ENCODE measurements around the gene POU5F1. TPM values are rescaled to one million over a fixed set of nuclear protein-coding genes. Genes with fewer than 3 reads are reported as not detected.
A peak's percentile ranks its signal among the peaks of the same experiment; 100 is the strongest.
"Not testable (repeated sequence)": the region's sequence is repeated elsewhere in the genome, so short reads cannot be mapped to it uniquely, and the experiment has no call there.

The POU5F1 gene
- under 1 TPM in 1 of 2 donors, not detected in 1; 0.59 TPM for total RNA-seq

DNA sequence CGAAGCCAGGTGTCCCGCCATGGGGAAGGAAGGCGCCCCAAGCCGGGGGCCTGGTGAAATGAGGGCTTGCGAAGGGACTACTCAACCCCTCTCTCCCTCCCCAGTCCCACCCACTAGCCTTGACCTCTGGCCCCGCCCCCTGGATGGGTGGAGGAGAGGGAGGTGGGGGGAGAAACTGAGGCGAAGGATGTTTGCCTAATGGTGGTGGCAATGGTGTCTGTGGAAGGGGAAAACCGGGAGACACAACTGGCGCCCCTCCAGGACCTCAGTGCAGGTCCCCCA lies at the start of gene POU5F1:
TSS of gene POU5F1 (minus strand) at position 83 of the 282 bp plus-strand sequence. CDS start at position 21, 62 bp downstream.
- H3K36me3 Mint-ChIP-seq: no peaks in the 10 kb centered on the region
- DNase-seq (ENCODE audit: low spot score in 2 of 2) (no peak), ATAC-seq (no peak)
- peak within 1 kb of the TSS; percentile 15 to 29 for H3K27ac Mint-ChIP-seq
- no peaks in the 10 kb centered on the region for H3K9me3 Mint-ChIP-seq

GRCh38 chr6:31216208-31216898 lies 45.9 kb upstream of the POU5F1 start:
- DNase-seq (ENCODE audit: low spot score in 2 of 2) (no peak), ATAC-seq (peak in 1 of 2 donors; percentile 36)

DNA sequence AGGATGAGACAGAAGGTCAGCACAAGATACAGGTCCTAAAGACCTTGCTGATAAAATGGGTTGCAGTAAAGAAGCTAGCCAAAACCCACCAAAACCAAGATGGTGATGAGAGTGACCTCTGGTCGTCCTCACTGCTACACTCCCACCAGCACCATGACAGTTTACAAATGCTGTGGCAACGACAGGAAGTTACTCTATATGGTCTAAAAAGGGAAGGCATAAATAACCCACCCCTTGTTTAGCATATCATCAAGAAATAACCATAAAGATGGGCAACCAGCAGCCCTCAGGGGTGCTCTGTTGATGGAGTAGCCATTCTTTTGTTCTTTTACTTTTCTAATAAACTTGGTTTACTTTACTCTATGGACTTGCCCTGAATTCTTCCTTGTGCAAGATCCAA lies 44.7 kb upstream of the POU5F1 start:
- DNase-seq (ENCODE audit: low spot score in 2 of 2); H3K27ac Mint-ChIP-seq; H3K9me3 Mint-ChIP-seq; H3K36me3 Mint-ChIP-seq; ATAC-seq: not testable (repeated sequence)

More at GRCh38 chr6:31216208-31216898, 45.9 kb upstream of the POU5F1 start:
- H3K9me3 Mint-ChIP-seq: peaks cover 5 to 8% of the 10 kb centered on the region in 2 donors
- H3K27ac Mint-ChIP-seq: peak overlapping the region; percentile 5 to 42
- peaks cover 0 to 8% of the 10 kb centered on the region in 2 donors for H3K36me3 Mint-ChIP-seq

DNA sequence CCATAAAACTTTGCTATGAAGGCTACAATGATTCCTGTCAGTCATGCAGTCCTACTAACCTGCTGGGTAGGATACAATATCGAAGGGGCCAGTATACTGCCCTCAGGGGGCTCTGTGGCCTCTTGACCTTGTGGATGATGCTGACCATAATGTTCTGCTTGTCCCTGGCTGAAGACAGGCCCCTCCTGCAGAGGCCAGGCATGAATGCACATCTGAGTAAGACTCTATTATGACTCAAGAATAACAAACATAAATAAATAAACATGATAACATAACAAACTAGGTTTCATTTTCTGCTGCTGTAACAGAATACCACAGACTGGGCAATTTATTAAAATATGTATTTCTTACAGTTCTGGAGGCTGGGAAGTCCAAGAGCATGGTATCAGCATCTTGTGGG lies 44.0 kb upstream of the POU5F1 start:
- Mint-ChIP-seq H3K9me3 (peaks cover 5 to 8% of the 10 kb centered on the region in 2 donors), H3K27ac (no peak overlapping the region), H3K36me3 (peaks cover 0 to 8% of the 10 kb centered on the region in 2 donors)
- DNase-seq (ENCODE audit: low spot score in 2 of 2) (no peak), ATAC-seq (no peak)

- Mint-ChIP-seq H3K27ac (no peak overlapping the region), H3K9me3 (peaks cover 0 to 1% of the 10 kb centered on the region in 2 donors)
- no peak for ATAC-seq
Observed at GRCh38 chr6:31210741-31211532, 40.5 kb upstream of the POU5F1 start.

GRCh38 chr6:31210123-31210522 lies 39.6 kb upstream of the POU5F1 start:
- Mint-ChIP-seq H3K27ac (no peak overlapping the region), H3K36me3 (peaks cover 0 to 7% of the 10 kb centered on the region in 2 donors), H3K9me3 (no peaks in the 10 kb centered on the region)
- DNase-seq (ENCODE audit: low spot score in 2 of 2) (no peak), ATAC-seq (no peak)

More at GRCh38 chr6:31210741-31211532, 40.5 kb upstream of the POU5F1 start:
- peaks cover 1 to 3% of the 10 kb centered on the region in 2 donors for H3K36me3 Mint-ChIP-seq
- DNase-seq (ENCODE audit: low spot score in 2 of 2): no peak

DNA sequence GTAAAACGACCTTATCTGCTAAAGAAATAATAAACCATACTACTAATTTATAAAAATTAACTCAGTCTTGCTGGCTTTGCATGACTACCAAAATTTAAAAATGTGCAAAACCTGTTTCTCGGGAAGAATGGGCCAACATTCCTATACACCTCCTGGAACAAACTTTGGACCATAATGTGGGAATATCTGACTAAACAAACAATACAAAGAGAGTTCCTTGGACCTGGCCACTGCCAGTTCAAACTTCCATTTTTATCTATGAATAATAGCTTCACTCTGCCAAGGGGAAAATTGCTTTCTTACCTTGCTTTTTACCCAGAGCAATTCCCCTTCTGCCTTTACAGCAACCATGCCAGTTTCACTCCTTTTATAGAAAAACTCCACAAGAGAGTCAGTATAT lies 38.7 kb upstream of the POU5F1 start:
- Mint-ChIP-seq H3K36me3 (peaks cover 0 to 7% of the 10 kb centered on the region in 2 donors), H3K9me3 (no peaks in the 10 kb centered on the region), H3K27ac (no peak overlapping the region)
- no peak for ATAC-seq
- DNase-seq (ENCODE audit: low spot score in 2 of 2): no peak

GRCh38 chr6:31208506-31208905 lies 38.0 kb upstream of the POU5F1 start:
- ATAC-seq (no peak), DNase-seq (ENCODE audit: low spot score in 2 of 2) (no peak)
- Mint-ChIP-seq H3K36me3 (peaks cover 0 to 7% of the 10 kb centered on the region in 2 donors), H3K27ac (no peak overlapping the region), H3K9me3 (no peaks in the 10 kb centered on the region)

GRCh38 chr6:31205638-31206037 lies 35.2 kb upstream of the POU5F1 start:
- Mint-ChIP-seq H3K36me3 (peaks cover 4 to 22% of the 10 kb centered on the region in 2 donors), H3K9me3 (peaks cover 0 to 5% of the 10 kb centered on the region in 2 donors), H3K27ac (peak overlapping the region in 1 of 2 donors; percentile 18)
- no peak for DNase-seq (ENCODE audit: low spot score in 2 of 2)
- ATAC-seq: no peak

- DNase-seq (ENCODE audit: low spot score in 2 of 2) (no peak), ATAC-seq (no peak)
- Mint-ChIP-seq H3K27ac (peak overlapping the region; percentile 82 to 90), H3K36me3 (peaks cover 4 to 31% of the 10 kb centered on the region in 2 donors), H3K9me3 (peaks cover 0 to 5% of the 10 kb centered on the region in 2 donors)
Observed at GRCh38 chr6:31204751-31205145, 34.3 kb upstream of the POU5F1 start.

GRCh38 chr6:31203345-31203979 lies 33.0 kb upstream of the POU5F1 start:
- ATAC-seq (peak; percentile 79 to 88), DNase-seq (ENCODE audit: low spot score in 2 of 2) (peak in 1 of 2 donors; percentile 57)
- Mint-ChIP-seq H3K9me3 (peaks cover 0 to 5% of the 10 kb centered on the region in 2 donors), H3K36me3 (peaks cover 4 to 44% of the 10 kb centered on the region in 2 donors), H3K27ac (peak overlapping the region; percentile 82 to 90)

DNA sequence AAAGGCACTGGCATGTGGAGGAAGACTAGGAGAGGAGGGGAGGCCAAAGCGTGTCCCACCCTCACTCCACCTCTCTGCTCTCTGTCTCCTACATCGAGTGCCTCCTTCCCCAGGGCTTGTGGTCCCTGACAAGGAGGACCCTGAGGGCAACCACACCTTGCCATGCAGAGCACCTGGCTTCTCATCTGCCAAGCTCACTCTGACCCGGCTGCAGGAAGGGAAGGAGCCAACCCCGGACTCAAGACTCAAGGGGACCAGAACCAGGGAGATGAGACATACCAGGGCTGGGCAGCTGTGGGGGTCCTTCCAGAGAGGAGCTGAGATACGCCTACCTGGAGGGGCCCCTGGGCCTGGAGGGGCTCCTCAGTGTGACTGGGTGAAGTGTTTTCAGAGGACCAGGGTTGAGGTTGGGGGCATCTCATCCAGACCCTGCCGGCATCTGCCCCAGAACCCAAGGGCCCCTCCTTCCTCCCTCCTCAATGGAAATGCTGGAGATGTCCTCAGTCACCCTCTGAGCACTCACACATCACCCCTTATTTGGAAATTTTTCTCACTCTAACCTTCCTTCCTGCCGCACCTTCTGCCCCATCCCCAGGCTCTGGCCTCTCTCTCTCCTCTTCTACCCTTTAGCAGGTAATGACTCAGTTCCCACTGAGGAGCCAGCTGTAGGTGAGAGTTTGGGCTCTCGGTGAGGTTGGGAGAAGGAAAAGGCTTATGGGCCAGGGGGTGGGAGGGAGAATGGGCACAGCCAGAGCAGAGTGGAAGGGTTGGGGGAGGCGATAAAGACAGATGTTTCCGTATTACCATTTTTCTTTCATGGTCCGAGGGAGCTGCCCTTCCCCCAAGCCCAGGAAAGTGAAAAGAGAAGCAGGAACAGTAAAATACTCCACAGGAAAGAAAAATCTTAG lies 32.0 kb upstream of the POU5F1 start:
- ATAC-seq (peak in 1 of 2 donors; percentile 2), DNase-seq (ENCODE audit: low spot score in 2 of 2) (peak in 1 of 2 donors; percentile 14)
- H3K27ac Mint-ChIP-seq: peak overlapping the region; percentile 82 to 90
- H3K9me3 Mint-ChIP-seq: peaks cover 0 to 5% of the 10 kb centered on the region in 2 donors
- H3K36me3 Mint-ChIP-seq: peaks cover 4 to 50% of the 10 kb centered on the region in 2 donors

- Mint-ChIP-seq H3K27ac (peak overlapping the region; percentile 14 to 90), H3K36me3 (peaks cover 4 to 53% of the 10 kb centered on the region in 2 donors)
- DNase-seq (ENCODE audit: low spot score in 2 of 2); H3K9me3 Mint-ChIP-seq; ATAC-seq: not testable (repeated sequence)
Observed at GRCh38 chr6:31199105-31199452, 28.6 kb upstream of the POU5F1 start.

- Mint-ChIP-seq H3K36me3 (peaks cover 4 to 53% of the 10 kb centered on the region in 2 donors), H3K27ac (peak overlapping the region; percentile 90 to 91), H3K9me3 (peaks cover 0 to 5% of the 10 kb centered on the region in 2 donors)
- DNase-seq (ENCODE audit: low spot score in 2 of 2) (peak; percentile 86 to 92), ATAC-seq (peak; percentile 74 to 85)
Observed at GRCh38 chr6:31197559-31198305, 27.2 kb upstream of the POU5F1 start.

DNA sequence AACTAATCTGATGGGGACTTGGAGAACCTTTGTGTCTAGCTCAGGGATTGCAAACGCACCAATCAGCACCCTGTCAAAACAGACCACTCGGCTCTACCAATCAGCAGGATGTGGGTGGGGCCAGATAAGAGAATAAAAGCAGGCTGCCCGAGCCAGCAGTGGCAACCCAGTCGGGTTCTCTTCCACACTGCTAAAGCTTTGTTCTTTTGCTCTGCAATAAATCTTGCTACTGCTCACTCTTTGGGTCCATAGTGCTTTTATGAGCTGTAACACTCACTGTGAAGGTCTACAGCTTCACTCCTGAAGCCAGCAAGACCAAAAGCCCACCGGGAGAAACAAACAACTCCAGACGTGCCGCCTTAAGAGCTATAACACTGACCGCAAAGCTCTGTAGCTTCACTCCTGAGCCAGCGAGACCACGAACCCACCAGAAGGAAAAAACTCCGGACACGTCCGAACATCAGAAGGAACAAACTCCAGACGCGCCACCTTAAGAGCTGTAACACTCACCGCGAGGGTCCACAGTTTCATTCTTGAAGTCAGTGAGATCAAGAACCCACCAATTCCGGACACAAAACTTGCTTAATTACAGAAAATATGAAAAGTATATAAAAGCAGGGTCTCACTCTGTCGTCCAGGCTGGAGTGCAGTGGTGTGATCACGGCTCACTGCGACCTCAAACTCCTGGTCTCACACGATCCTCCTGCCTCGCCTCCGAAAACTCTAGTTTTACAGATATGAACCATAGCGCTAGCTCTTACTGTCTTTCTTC lies 26.0 kb upstream of the POU5F1 start:
- DNase-seq (ENCODE audit: low spot score in 2 of 2); H3K9me3 Mint-ChIP-seq; ATAC-seq: not testable (repeated sequence)
- Mint-ChIP-seq H3K27ac (peak overlapping the region; percentile 90 to 91), H3K36me3 (peaks cover 4 to 46% of the 10 kb centered on the region in 2 donors)

All from activated naive CD4-positive, alpha-beta T cell treated with anti-CD3 and anti-CD28 coated beads, Interleukin-2, amount 50 U/mL, for 72 hours (primary cell).